Measurements from ENCODE around the gene SFXN5.

Gene SFXN5

DNA sequence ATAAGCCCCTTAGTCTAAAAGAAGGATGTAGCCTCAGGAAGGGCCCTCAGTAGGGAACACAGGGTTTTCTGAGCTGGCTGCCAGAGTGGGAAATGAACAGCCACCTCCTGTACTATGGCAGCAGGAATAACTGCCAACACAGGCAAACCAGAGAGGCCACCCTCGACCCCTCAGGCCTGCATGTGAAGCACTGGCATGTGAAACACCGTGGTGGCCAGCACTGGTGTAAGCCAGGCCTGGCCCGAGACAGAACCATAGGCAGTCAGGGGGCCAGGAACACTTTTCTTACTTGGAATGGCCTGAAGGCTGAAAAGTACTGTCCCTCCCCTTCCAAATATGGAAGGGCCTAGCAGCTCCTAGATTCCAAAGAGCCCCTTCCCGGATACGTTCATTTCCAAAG, 28.2 kb downstream of the SFXN5 start:
- H3K4me3 ChIP-seq (replicated peaks; ENCODE audit: low read depth, low read length) = no peak overlapping the region
- TF ChIP-seq, protein P1, sequence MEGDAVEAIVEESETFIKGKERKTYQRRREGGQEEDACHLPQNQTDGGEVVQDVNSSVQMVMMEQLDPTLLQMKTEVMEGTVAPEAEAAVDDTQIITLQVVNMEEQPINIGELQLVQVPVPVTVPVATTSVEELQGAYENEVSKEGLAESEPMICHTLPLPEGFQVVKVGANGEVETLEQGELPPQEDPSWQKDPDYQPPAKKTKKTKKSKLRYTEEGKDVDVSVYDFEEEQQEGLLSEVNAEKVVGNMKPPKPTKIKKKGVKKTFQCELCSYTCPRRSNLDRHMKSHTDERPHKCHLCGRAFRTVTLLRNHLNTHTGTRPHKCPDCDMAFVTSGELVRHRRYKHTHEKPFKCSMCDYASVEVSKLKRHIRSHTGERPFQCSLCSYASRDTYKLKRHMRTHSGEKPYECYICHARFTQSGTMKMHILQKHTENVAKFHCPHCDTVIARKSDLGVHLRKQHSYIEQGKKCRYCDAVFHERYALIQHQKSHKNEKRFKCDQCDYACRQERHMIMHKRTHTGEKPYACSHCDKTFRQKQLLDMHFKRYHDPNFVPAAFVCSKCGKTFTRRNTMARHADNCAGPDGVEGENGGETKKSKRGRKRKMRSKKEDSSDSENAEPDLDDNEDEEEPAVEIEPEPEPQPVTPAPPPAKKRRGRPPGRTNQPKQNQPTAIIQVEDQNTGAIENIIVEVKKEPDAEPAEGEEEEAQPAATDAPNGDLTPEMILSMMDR (IDR thresholded peaks at IDR 0.05; ENCODE audit: low read depth, low read length, missing control alignments) = no peak
- no peak for DNase-seq (ENCODE audit: extremely low read depth, low read depth)

- no peak overlapping the region for H3K4me3 ChIP-seq (replicated peaks; ENCODE audit: low read depth, low read length)
- no peak for DNase-seq (ENCODE audit: extremely low read depth, low read depth)
- TF ChIP-seq, protein P1 (IDR thresholded peaks at IDR 0.05; ENCODE audit: low read depth, low read length, missing control alignments) = no peak
Observed at GRCh38 chr2:73037947-73038585, 33.4 kb downstream of the SFXN5 start.

- no peak overlapping the region for H3K4me3 ChIP-seq (replicated peaks; ENCODE audit: low read depth, low read length)
- TF ChIP-seq, protein P1 (IDR thresholded peaks at IDR 0.05; ENCODE audit: low read depth, low read length, missing control alignments) = no peak
- no peak for DNase-seq (ENCODE audit: extremely low read depth, low read depth)
Observed at GRCh38 chr2:73036766-73037165, 34.7 kb downstream of the SFXN5 start.

- DNase-seq (ENCODE audit: extremely low read depth, low read depth) = no peak
- TF ChIP-seq, protein P1 (IDR thresholded peaks at IDR 0.05; ENCODE audit: low read depth, low read length, missing control alignments) = no peak
Observed at GRCh38 chr2:73035899-73036711, 35.4 kb downstream of the SFXN5 start.

DNA sequence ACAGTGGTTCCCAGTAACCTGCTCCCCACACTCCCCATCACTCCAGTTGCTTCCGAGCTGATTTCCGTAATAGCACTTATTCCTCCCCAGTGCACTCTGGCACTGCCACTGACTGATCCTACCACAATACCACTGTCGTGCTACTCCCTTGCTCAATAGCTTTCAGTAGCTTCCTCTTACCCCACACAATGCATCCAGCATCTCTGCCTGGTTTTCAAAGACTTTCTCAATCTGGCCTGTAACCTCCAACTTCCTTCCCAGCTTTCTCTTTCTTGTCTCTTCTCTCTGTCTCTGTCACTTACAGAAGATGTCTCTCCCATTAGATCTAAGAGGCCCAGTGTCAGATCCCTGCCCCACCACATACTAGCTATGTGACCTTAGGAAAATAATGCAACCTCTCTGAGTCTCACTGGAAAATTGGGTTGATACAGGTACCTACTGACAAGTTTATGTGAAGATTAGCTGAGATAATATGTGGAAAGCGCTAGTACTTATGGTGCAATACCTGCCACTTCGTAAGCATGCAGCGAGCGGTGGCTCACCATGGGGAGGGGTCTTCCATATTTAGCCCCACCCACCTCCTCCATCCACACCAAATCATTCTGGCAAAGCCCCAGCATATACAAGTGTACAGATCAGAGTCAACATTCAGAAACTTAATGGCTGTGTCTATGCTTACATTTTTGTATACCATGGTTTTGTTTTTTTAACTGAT, 36.7 kb downstream of the SFXN5 start:
- no peak overlapping the region for H3K4me3 ChIP-seq (replicated peaks; ENCODE audit: low read depth, low read length)
- no peak for DNase-seq (ENCODE audit: extremely low read depth, low read depth)
- TF ChIP-seq, protein P1 (IDR thresholded peaks at IDR 0.05; ENCODE audit: low read depth, low read length, missing control alignments) = no peak

More at GRCh38 chr2:73035899-73036711, 35.4 kb downstream of the SFXN5 start:
- H3K4me3 ChIP-seq (replicated peaks; ENCODE audit: low read depth, low read length) = no peak overlapping the region

- no peak overlapping the region for H3K4me3 ChIP-seq (replicated peaks; ENCODE audit: low read depth, low read length)
- DNase-seq (ENCODE audit: extremely low read depth, low read depth) = no peak
- TF ChIP-seq, protein P1 (IDR thresholded peaks at IDR 0.05; ENCODE audit: low read depth, low read length, missing control alignments) = no peak
Observed at GRCh38 chr2:73033766-73034381, 37.6 kb downstream of the SFXN5 start.

All from HFF-Myc (cell line).